ENCODE data around the gene SRD5A3.

The SRD5A3 gene

GRCh38 chr4:55410431-55410830 lies 64.4 kb downstream of the SRD5A3 start:
- no peak for DNase-seq

GRCh38 chr4:55411621-55412020 lies 65.6 kb downstream of the SRD5A3 start:
- no peak for DNase-seq

- DNase-seq: no peak
Observed at GRCh38 chr4:55416176-55416575, 70.1 kb downstream of the SRD5A3 start.
